Nephron (organoid): ENCODE results near the gene WFS1.

Experiments
- H3K27ac Mint-ChIP-seq, 3 experiments: 2 replicates each; pipeline ENCODE4 v1.8.0; 2020; ENCODE audit warnings: mixed read lengths in 3 of 3, mild to moderate bottlenecking in 2 of 3, moderate library complexity in 1 of 3
- H3K27me3 Mint-ChIP-seq: 2 replicates; pipeline ENCODE4 v1.8.0; 2021; ENCODE audit warnings: low read depth, mild to moderate bottlenecking, moderate library complexity, mixed read lengths
- H3K36me3 Mint-ChIP-seq: 2 replicates; pipeline ENCODE4 v1.8.0; 2020; ENCODE audit warnings: low read depth, mixed read lengths
- H3K4me1 Mint-ChIP-seq: 2 replicates; pipeline ENCODE4 v1.8.0; 2020; ENCODE audit warnings: mixed read lengths
- H3K4me3 Mint-ChIP-seq, 3 experiments: 2 replicates each; pipeline ENCODE4 v1.8.0; 2020; ENCODE audit warnings: mild to moderate bottlenecking in 3 of 3, mixed read lengths in 3 of 3, moderate library complexity in 2 of 3
- H3K9me3 Mint-ChIP-seq: 2 replicates; pipeline ENCODE4 v1.8.0; 2020; ENCODE audit warnings: mixed read lengths
- CTCF ChIP-seq, 3 experiments: fragments of 200-600 bp; sonication (generic); IDR thresholded peaks; one replicate each; pipeline ENCODE4 v1.5.0; 2021; ENCODE audit warnings: antibody characterized with exemption in 3 of 3; ENCODE audit not compliant: unreplicated experiment in 3 of 3

Gene WFS1

GRCh38 chr4:6299875-6300274, 30.2 kb downstream of the WFS1 start:
- no peak for TF ChIP-seq CTCF (IDR thresholded peaks at IDR 0.05; ENCODE audit: unreplicated experiment in 3 of 3)
- H3K9me3 Mint-ChIP-seq = no peaks in the 10 kb centered on the region
- H3K27me3 Mint-ChIP-seq = no peaks in the 10 kb centered on the region
- H3K36me3 Mint-ChIP-seq = peaks cover 49% of the 10 kb centered on the region
- H3K27ac Mint-ChIP-seq = no peak overlapping the region
- H3K4me3 Mint-ChIP-seq = no peak overlapping the region
- H3K4me1 Mint-ChIP-seq = no peaks in the 10 kb centered on the region

- no peaks in the 10 kb centered on the region for H3K27me3 Mint-ChIP-seq
- H3K27ac Mint-ChIP-seq = no peak overlapping the region
- peaks cover 44% of the 10 kb centered on the region for H3K36me3 Mint-ChIP-seq
- H3K4me3 Mint-ChIP-seq = no peak overlapping the region
- H3K9me3 Mint-ChIP-seq = no peaks in the 10 kb centered on the region
- no peaks in the 10 kb centered on the region for H3K4me1 Mint-ChIP-seq
- no peak for TF ChIP-seq CTCF (IDR thresholded peaks at IDR 0.05; ENCODE audit: unreplicated experiment in 3 of 3)
These were observed 30.7 kb downstream of the WFS1 start for GRCh38 chr4:6300359-6300758.

GRCh38 chr4:6301051-6301731, 31.5 kb downstream of the WFS1 start:
- no peaks in the 10 kb centered on the region for H3K9me3 Mint-ChIP-seq
- no peaks in the 10 kb centered on the region for H3K27me3 Mint-ChIP-seq
- H3K4me1 Mint-ChIP-seq = no peaks in the 10 kb centered on the region
- no peak overlapping the region for H3K27ac Mint-ChIP-seq
- no peak for TF ChIP-seq CTCF (IDR thresholded peaks at IDR 0.05; ENCODE audit: unreplicated experiment in 3 of 3)
- no peak overlapping the region for H3K4me3 Mint-ChIP-seq
- H3K36me3 Mint-ChIP-seq = peaks cover 38% of the 10 kb centered on the region

GRCh38 chr4:6301732-6302442, 32.2 kb downstream of the WFS1 start:
- no peak overlapping the region for H3K4me3 Mint-ChIP-seq
- H3K4me1 Mint-ChIP-seq = no peaks in the 10 kb centered on the region
- H3K27me3 Mint-ChIP-seq = peaks cover 6% of the 10 kb centered on the region
- no peak for TF ChIP-seq CTCF (IDR thresholded peaks at IDR 0.05; ENCODE audit: unreplicated experiment in 3 of 3)
- peaks cover 37% of the 10 kb centered on the region for H3K36me3 Mint-ChIP-seq
- H3K27ac Mint-ChIP-seq = no peak overlapping the region
- H3K9me3 Mint-ChIP-seq = no peaks in the 10 kb centered on the region

- peaks cover 28% of the 10 kb centered on the region for H3K36me3 Mint-ChIP-seq
- TF ChIP-seq CTCF (IDR thresholded peaks at IDR 0.05; ENCODE audit: unreplicated experiment in 3 of 3) = no peak
- peaks cover 6% of the 10 kb centered on the region for H3K27me3 Mint-ChIP-seq
- H3K4me1 Mint-ChIP-seq = no peaks in the 10 kb centered on the region
- H3K9me3 Mint-ChIP-seq = no peaks in the 10 kb centered on the region
- no peak overlapping the region for H3K27ac Mint-ChIP-seq
- no peak overlapping the region for H3K4me3 Mint-ChIP-seq
These were observed 33.2 kb downstream of the WFS1 start for GRCh38 chr4:6302869-6303268.

- Mint-ChIP-seq H3K4me3 (no peak overlapping the region), H3K27me3 (peaks cover 13% of the 10 kb centered on the region), H3K4me1 (no peaks in the 10 kb centered on the region), H3K36me3 (peaks cover 24% of the 10 kb centered on the region), H3K9me3 (no peaks in the 10 kb centered on the region), H3K27ac (no peak overlapping the region)
- no peak for TF ChIP-seq CTCF (IDR thresholded peaks at IDR 0.05; ENCODE audit: unreplicated experiment in 3 of 3)
These were observed 34.3 kb downstream of the WFS1 start for GRCh38 chr4:6303943-6304342.
